Left lung (tissue), 10 donors: Measurements from ENCODE around the gene TMEM52B. TPM values are rescaled to one million over a fixed set of nuclear protein-coding genes. Genes with fewer than 3 reads are reported as not detected.
"Not testable (repeated sequence)": the region's sequence is repeated elsewhere in the genome, so short reads cannot be mapped to it uniquely, and the experiment has no call there.

Source experiments
- ATAC-seq: fragments of 200-7000 bp; cut with Tn5 transposase; one replicate; pipeline ENCODE4 v1.9.1; 2020; ENCODE audit warnings: moderate library complexity
- DNase-seq, 4 donors: peaks; one replicate each; pipeline ENCODE4 v3.0.0-alpha.2; 2013 to 2020
- H3K27ac ChIP-seq, 2 donors: fragments of 200-600 bp; sonication (generic) in 1 of 2; one replicate each; pipeline versions ENCODE4 v1.5.0 to v1.8.0; 2020 to 2021
- H3K27me3 ChIP-seq, 2 donors: fragments of 200-600 bp; sonication (generic) in 1 of 2; one replicate each; pipeline versions ENCODE4 v1.5.0 to v1.8.0; 2020 to 2021
- H3K36me3 ChIP-seq, 2 donors: fragments of 200-600 bp; sonication (generic) in 1 of 2; one replicate each; pipeline versions ENCODE4 v1.5.0 to v1.8.0; 2020 to 2021
- H3K4me1 ChIP-seq, 2 donors: fragments of 200-600 bp; one replicate each; pipeline ENCODE4 v1.8.0; 2021
- H3K4me3 ChIP-seq, 2 donors: fragments of 200-600 bp; sonication (generic) in 1 of 2; one replicate each; pipeline versions ENCODE4 v1.5.0 to v1.8.0; 2020 to 2021; ENCODE audit warnings: mild to moderate bottlenecking in 1 of 2
- H3K9me3 ChIP-seq, 2 donors: fragments of 200-600 bp; sonication (generic) in 1 of 2; one replicate each; pipeline versions ENCODE4 v1.5.0 to v1.8.0; 2020 to 2021
- intact Hi-C, 2 donors: fragments of 100-400 bp; cut with DNase I; formaldehyde crosslinking; loops; one replicate each; pipeline versions ENCODE4 v1.11.2 to v1.14.2; 2022
- polyA plus RNA-seq, 6 donors: library from polyadenylated mRNA; unstranded; fragments of 120-200 nt; gene quantifications; one replicate each; pipeline ENCODE4 v1.2.1, GENCODE V29; 2013; ENCODE audit not compliant: insufficient read length in 6 of 6
- total RNA-seq, 2 donors: library from RNA; stranded (reverse); fragmentation: NEBNext Ultra II Directional; extraction: Animal tissue kit (Norgen Biotek cat#: 25700); gene quantifications; one replicate each; pipeline ENCODE4 v1.2.1, GENCODE V29; 2021
- TF ChIP-seq, protein P1 (sequence below), 2 donors: fragments of 200-600 bp; sonication (generic) in 1 of 2; IDR thresholded peaks; one replicate each; pipeline versions ENCODE4 v1.5.0 to v1.8.0; 2021; ENCODE audit warnings: antibody characterized with exemption in 2 of 2
- donor health status: DM: no; HTN: yes; CAD: no.
- donor health status: DM: no; HTN: no; CAD: no.

TMEM52B gene
- total and polyA plus RNA-seq, 8 donors, result 0.31 to 2.0 (median 0.63) TPM

DNA sequence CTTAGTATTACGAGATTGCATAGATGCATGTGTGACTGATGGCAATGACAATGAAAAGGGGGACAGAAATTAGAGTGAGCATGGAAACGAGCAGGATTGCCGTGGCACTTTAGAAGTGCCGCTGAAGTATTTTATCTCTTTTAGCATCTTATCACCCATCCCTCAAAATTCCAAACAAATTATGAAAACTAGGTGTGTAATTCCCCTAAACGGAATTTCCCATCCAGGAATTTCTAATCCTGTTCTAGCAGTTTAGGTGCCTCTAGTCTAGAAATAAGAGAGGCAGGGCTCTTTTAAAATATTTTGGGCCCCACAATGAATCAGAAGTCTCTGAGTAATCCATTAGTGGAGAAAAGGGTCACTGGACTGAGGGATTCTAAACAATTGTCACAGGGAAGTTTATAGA lies 947 bp downstream of the TMEM52B start:
- Histone ChIP-seq H3K27ac (no peak overlapping the region), H3K4me3 (no peak overlapping the region), H3K27me3 (no peaks in the 10 kb centered on the region), H3K9me3 (no peaks in the 10 kb centered on the region), H3K36me3 (no peaks in the 10 kb centered on the region), H3K4me1 (peaks cover 0 to 33% of the 10 kb centered on the region in 2 donors)
- TF ChIP-seq, protein P1, sequence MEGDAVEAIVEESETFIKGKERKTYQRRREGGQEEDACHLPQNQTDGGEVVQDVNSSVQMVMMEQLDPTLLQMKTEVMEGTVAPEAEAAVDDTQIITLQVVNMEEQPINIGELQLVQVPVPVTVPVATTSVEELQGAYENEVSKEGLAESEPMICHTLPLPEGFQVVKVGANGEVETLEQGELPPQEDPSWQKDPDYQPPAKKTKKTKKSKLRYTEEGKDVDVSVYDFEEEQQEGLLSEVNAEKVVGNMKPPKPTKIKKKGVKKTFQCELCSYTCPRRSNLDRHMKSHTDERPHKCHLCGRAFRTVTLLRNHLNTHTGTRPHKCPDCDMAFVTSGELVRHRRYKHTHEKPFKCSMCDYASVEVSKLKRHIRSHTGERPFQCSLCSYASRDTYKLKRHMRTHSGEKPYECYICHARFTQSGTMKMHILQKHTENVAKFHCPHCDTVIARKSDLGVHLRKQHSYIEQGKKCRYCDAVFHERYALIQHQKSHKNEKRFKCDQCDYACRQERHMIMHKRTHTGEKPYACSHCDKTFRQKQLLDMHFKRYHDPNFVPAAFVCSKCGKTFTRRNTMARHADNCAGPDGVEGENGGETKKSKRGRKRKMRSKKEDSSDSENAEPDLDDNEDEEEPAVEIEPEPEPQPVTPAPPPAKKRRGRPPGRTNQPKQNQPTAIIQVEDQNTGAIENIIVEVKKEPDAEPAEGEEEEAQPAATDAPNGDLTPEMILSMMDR (IDR thresholded peaks at IDR 0.05), result no peak
- DNase-seq, result no peak
- intact Hi-C loops, result no loop called here
- ATAC-seq, result no peak

DNA sequence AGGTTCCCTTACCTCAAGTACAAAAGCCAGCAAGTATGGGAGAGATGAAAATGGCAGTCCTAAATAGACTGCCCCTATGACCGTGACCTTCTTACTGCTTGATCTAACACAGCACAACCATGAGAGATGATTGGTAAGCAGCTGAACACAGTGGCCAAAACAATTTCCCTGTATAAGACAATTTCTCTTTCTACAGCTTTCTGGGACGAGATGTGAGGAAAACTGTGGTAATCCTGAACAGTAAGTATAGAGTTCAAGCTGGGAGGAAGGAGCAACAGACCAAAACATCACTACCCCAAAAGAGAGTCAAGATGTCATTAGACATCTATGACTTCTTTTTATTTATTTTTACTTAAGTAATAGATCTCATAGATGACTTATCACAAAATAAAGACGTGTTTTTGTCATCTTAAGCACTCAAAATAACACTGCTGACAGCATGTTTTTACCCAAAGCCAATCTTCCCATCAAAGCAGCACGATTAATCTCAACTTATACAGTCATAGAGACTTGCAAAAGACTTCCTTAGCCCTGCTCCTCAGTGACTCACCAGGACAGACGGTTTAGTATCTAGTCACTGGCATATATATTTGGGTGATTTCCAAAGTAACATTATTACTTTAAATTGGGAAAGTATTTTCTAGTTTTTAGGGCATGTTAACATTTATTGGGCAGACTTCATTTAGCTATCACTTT lies 3.7 kb downstream of the TMEM52B start:
- intact Hi-C loops, result no loop called here
- peaks cover 0 to 6% of the 10 kb centered on the region in 2 donors for H3K27me3 ChIP-seq
- H3K4me3 ChIP-seq, result no peak overlapping the region
- TF ChIP-seq, protein P1 (IDR thresholded peaks at IDR 0.05), result no peak
- no peaks in the 10 kb centered on the region for H3K9me3 ChIP-seq
- DNase-seq, result no peak
- H3K27ac ChIP-seq, result peak overlapping the region in 1 of 2 donors; percentile 57
- H3K36me3 ChIP-seq, result no peaks in the 10 kb centered on the region
- H3K4me1 ChIP-seq, result peaks cover 0 to 55% of the 10 kb centered on the region in 2 donors
- ATAC-seq, result peak; percentile 60

DNA sequence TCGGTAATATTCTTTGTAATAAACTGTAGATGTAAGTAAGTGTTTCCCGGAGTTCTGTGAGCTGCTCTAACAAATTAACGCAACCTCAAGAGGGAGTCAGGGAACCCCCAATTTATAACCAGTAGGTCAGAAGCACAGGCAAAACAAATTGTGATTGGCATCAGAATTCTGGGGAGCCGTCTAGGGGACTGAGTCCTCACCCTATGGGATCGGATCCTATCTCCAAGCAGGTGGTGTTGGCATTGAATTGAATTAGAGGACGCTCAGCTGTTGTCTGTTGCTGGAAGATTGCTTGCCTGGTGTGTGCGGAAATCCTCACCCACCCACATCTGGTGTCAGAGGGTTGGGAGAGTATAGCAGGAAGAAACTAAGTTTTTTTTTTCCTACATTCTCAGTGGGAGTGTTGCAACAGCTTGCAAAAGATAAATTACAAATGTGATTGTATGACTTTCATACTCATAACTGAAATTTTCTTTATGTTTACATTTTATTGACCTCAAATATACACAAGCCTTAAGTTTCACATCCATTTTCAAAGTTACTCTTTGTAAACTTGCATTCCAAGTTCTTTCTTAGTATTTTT lies 5.5 kb downstream of the TMEM52B start:
- TF ChIP-seq, protein P1 (IDR thresholded peaks at IDR 0.05), result no peak
- H3K4me3 ChIP-seq, result no peak overlapping the region
- DNase-seq (peak in 3 of 4 donors; percentile 28 to 54 (median 45)), ATAC-seq (peak; percentile 57)
- no peaks in the 10 kb centered on the region for H3K36me3 ChIP-seq
- peaks cover 0 to 55% of the 10 kb centered on the region in 2 donors for H3K4me1 ChIP-seq
- H3K9me3 ChIP-seq, result no peaks in the 10 kb centered on the region
- peak overlapping the region in 1 of 2 donors; percentile 80 for H3K27ac ChIP-seq
- intact Hi-C loops, result no loop called here
- H3K27me3 ChIP-seq, result peaks cover 0 to 6% of the 10 kb centered on the region in 2 donors

DNA sequence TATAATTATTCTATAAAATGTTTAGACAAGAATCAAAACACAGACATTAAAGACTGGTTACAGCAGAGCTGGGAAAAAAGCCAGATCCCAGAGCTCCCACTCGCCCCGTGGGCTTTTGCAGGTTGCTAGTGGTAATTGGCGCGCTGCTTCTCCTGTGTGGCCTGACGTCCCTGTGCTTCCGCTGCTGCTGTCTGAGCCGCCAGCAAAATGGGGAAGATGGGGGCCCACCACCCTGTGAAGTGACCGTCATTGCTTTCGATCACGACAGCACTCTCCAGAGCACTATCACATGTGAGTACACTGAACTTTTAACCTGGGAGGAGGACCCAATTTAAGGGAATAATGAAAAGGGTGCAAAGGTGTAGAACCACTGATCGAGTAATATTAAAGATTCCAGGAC lies 7.5 kb downstream of the TMEM52B start:
- H3K4me1 ChIP-seq, result peaks cover 7 to 60% of the 10 kb centered on the region in 2 donors
- peak in 3 of 4 donors; percentile 29 to 90 (median 87) for DNase-seq
- TF ChIP-seq, protein P1 (IDR thresholded peaks at IDR 0.05), result no peak
- peaks cover 0 to 6% of the 10 kb centered on the region in 2 donors for H3K27me3 ChIP-seq
- peak; percentile 64 for ATAC-seq
- no peaks in the 10 kb centered on the region for H3K9me3 ChIP-seq
- H3K27ac ChIP-seq, result peak overlapping the region in 1 of 2 donors; percentile 80
- intact Hi-C loops, result no loop called here
- H3K4me3 ChIP-seq, result peak overlapping the region in 1 of 2 donors; percentile 16
- H3K36me3 ChIP-seq, result no peaks in the 10 kb centered on the region

DNA sequence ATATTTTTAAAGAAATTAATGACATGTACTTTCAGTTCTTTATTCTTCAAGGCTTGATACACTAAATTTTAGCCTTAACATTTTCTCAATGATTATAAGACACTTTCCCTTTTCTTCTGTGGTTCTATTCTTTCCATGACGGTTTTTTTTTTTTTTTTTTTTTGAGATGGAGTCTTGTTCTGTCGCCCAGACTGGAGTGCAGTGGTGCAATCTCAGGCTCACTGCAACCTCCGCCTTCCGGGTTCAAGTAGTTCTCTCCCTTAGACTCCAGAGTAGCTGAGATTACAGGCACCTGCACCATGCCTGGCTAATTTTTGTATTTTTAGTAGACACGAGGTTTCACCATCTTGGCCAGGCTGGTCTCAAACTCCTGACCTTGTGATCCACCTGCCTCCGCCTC lies 8.1 kb downstream of the TMEM52B start:
- H3K9me3 ChIP-seq, intact Hi-C loops, H3K36me3 ChIP-seq, ATAC-seq, H3K27me3 ChIP-seq: not testable (repeated sequence)
- DNase-seq, result peak in 1 of 4 donors; percentile 49
- peaks cover 7 to 55% of the 10 kb centered on the region in 2 donors for H3K4me1 ChIP-seq
- H3K4me3 ChIP-seq, result peak overlapping the region in 1 of 2 donors; percentile 16
- H3K27ac ChIP-seq, result peak overlapping the region in 1 of 2 donors; percentile 80
